CD14-positive monocyte (primary cell): Measurements from ENCODE around the gene TMEM221. TPM values are rescaled to one million over a fixed set of nuclear protein-coding genes. Genes with fewer than 3 reads are reported as not detected.

Source experiments
- DNase-seq, 3 donors: peaks; one replicate each; pipeline ENCODE4 v3.0.0-alpha.2; 2011 to 2022
- H2AFZ ChIP-seq: 2 replicates; pipeline ENCODE4 v1.6.0; 2012; ENCODE audit warnings: mild to moderate bottlenecking, low read depth, low read length, inconsistent platforms; ENCODE audit not compliant: insufficient read depth, poor library complexity, severe bottlenecking
- H3K27ac ChIP-seq, 2 donors: 1 replicate in 1 of 2; 2 replicates in 1 of 2; pipeline ENCODE4 v1.5.1; 2012 to 2013; ENCODE audit warnings: low read length in 2 of 2, control low read depth in 1 of 2, inconsistent platforms in 1 of 2, low read depth in 1 of 2, mild to moderate bottlenecking in 1 of 2
- H3K27me3 ChIP-seq, 2 donors: one replicate each; pipeline versions ENCODE4 v1.6.0 to v1.6.1; 2011 to 2013; ENCODE audit warnings: low read length in 2 of 2; ENCODE audit not compliant: control insufficient read depth in 2 of 2, insufficient read depth in 2 of 2
- H3K36me3 ChIP-seq, 2 donors: replicated peaks in 1 of 2; 1 replicate in 1 of 2; 2 replicates in 1 of 2; pipeline versions ENCODE4 v1.5.1 to v1.6.1; 2012 to 2013; ENCODE audit warnings: low read length in 2 of 2, control low read depth in 1 of 2, inconsistent platforms in 1 of 2, mild to moderate bottlenecking in 1 of 2; ENCODE audit not compliant: insufficient read depth in 2 of 2, control insufficient read depth in 1 of 2
- H3K4me1 ChIP-seq, 2 donors: 1 replicate in 1 of 2; 2 replicates in 1 of 2; pipeline versions ENCODE4 v1.5.1 to v1.6.1; 2012 to 2013; ENCODE audit warnings: low read length in 2 of 2, control low read depth in 1 of 2, inconsistent platforms in 1 of 2, mild to moderate bottlenecking in 1 of 2, moderate library complexity in 1 of 2; ENCODE audit not compliant: insufficient read depth in 2 of 2, control insufficient read depth in 1 of 2
- H3K4me2 ChIP-seq: replicated peaks from 2 replicates; pipeline ENCODE3; 2012; ENCODE audit warnings: low read length, moderate library complexity, mild to moderate bottlenecking; ENCODE audit not compliant: poor library complexity, severe bottlenecking; ENCODE audit errors: extremely low read depth
- H3K4me3 ChIP-seq, 3 experiments: fragments of 200-600 bp in 1 of 3; sonication (generic) in 1 of 3; replicated peaks in 1 of 3; 1 replicate in 2 of 3; 2 replicates in 1 of 3; pipeline ENCODE4 v1.5.1; 2011 to 2013; ENCODE audit warnings: low read length in 3 of 3, mild to moderate bottlenecking in 3 of 3, control low read depth in 2 of 3, low read depth in 2 of 3, inconsistent platforms in 1 of 3, moderate library complexity in 1 of 3
- H3K79me2 ChIP-seq: 2 replicates; pipeline ENCODE4 v1.6.0; 2012; ENCODE audit warnings: mild to moderate bottlenecking, control low read depth, inconsistent platforms, low read length, moderate library complexity; ENCODE audit not compliant: insufficient read depth
- H3K9ac ChIP-seq: 2 replicates; pipeline ENCODE4 v1.6.0; 2017; ENCODE audit warnings: low read length, mild to moderate bottlenecking; ENCODE audit not compliant: insufficient read depth, poor library complexity, severe bottlenecking
- H3K9me3 ChIP-seq, 2 donors: replicated peaks in 1 of 2; 1 replicate in 1 of 2; 2 replicates in 1 of 2; pipeline versions ENCODE4 v1.5.1 to v1.6.1; 2012 to 2013; ENCODE audit warnings: low read length in 2 of 2, control low read depth in 1 of 2; ENCODE audit not compliant: control insufficient read depth in 1 of 2, insufficient read depth in 1 of 2
- H4K20me1 ChIP-seq: 2 replicates; pipeline ENCODE4 v1.6.0; 2012; ENCODE audit warnings: mild to moderate bottlenecking, low read length, control low read depth, moderate library complexity; ENCODE audit not compliant: insufficient read depth
- H3K27ac Mint-ChIP-seq, 7 donors: one replicate each; pipeline ENCODE4 v1.8.0; 2020; ENCODE audit warnings: mild to moderate bottlenecking in 7 of 7, mixed read lengths in 7 of 7, moderate library complexity in 6 of 7, inconsistent platforms in 2 of 7
- H3K27me3 Mint-ChIP-seq, 3 donors: one replicate each; pipeline ENCODE4 v1.8.0; 2021 to 2022; ENCODE audit warnings: low read depth in 3 of 3, mild to moderate bottlenecking in 3 of 3, mixed read lengths in 3 of 3, moderate library complexity in 3 of 3, inconsistent platforms in 1 of 3
- H3K36me3 Mint-ChIP-seq, 2 donors: one replicate each; pipeline ENCODE4 v1.8.0; 2020; ENCODE audit warnings: mixed read lengths in 2 of 2, inconsistent platforms in 1 of 2, mild to moderate bottlenecking in 1 of 2
- H3K4me1 Mint-ChIP-seq: one replicate; pipeline ENCODE4 v1.8.0; 2020; ENCODE audit warnings: mild to moderate bottlenecking, mixed read lengths
- H3K4me3 Mint-ChIP-seq, 2 donors: one replicate each; pipeline ENCODE4 v1.8.0; 2020; ENCODE audit warnings: mild to moderate bottlenecking in 2 of 2, mixed read lengths in 2 of 2, moderate library complexity in 1 of 2
- H3K9me3 Mint-ChIP-seq, 7 donors: one replicate each; pipeline ENCODE4 v1.8.0; 2020 to 2022; ENCODE audit warnings: mixed read lengths in 7 of 7, mild to moderate bottlenecking in 6 of 7, moderate library complexity in 6 of 7, inconsistent platforms in 2 of 7
- CTCF ChIP-seq: fragments of 200-600 bp; IDR thresholded peaks from one replicate; pipeline ENCODE4 v1.8.0; 2022; ENCODE audit warnings: antibody characterized with exemption, mild to moderate bottlenecking
- WGBS: methylation state at CpG from one replicate; pipeline ENCODE4 v1.1.5; 2013; ENCODE audit warnings: missing lambda C conversion rate; ENCODE audit not compliant: insufficient coverage; 5-methylcytosine and 5-hydroxymethylcytosine counted together
- intact Hi-C, 2 donors: fragments of 100-400 bp; cut with micrococcal nuclease; formaldehyde crosslinking; loops; one replicate each; pipeline versions ENCODE4 v1.15.0 to v1.15.1; 2023
- polyA plus RNA-seq, 3 donors: library from polyadenylated mRNA; depleted of rRNA in 1 of 3; unstranded in 2 of 3; stranded (reverse) in 1 of 3; fragments of 300-500 nt in 2 of 3; fragments of >200 nt in 1 of 3; fragmentation: Illumina TruSeq in 2 of 3; gene quantifications; 1 replicate in 2 of 3; 2 replicates in 1 of 3; pipeline ENCODE4 v1.2.3, GENCODE V29; 2012 to 2021

TMEM221 gene
- polyA plus RNA-seq, 3 donors, result not detected

- H3K9ac ChIP-seq, result no peak overlapping the region
- intact Hi-C loops, result loop anchor here in 1 of 2 donors (5.0 kb wide), 1 partner anchor 68 kb away; no protein-coding TSS in a partner anchor
- H3K27ac Mint-ChIP-seq, result no peak overlapping the region
- peaks cover 17% of the 10 kb centered on the region for H3K4me1 Mint-ChIP-seq
- H3K4me2 ChIP-seq, result no peak overlapping the region
- no peaks in the 10 kb centered on the region for H3K9me3 ChIP-seq
- H3K79me2 ChIP-seq, result peaks cover 17% of the 10 kb centered on the region
- peaks cover 27 to 46% of the 10 kb centered on the region in 2 donors for H3K36me3 ChIP-seq
- no peak overlapping the region for H3K4me3 Mint-ChIP-seq
- H3K36me3 Mint-ChIP-seq, result peaks cover 29 to 61% of the 10 kb centered on the region in 2 donors
- TF ChIP-seq CTCF, result no peak
- no peaks in the 10 kb centered on the region for H3K27me3 ChIP-seq
- H2AFZ ChIP-seq, result no peak overlapping the region
- 35% methylated on average over 7 of the region's 8 CpGs for WGBS
- peaks cover 0 to 1% (median 0%) of the 10 kb centered on the region in 3 donors for H3K27me3 Mint-ChIP-seq
- H3K4me1 ChIP-seq, result peaks cover 19 to 24% of the 10 kb centered on the region in 2 donors
- peaks cover 0 to 3% (median 0%) of the 10 kb centered on the region in 7 donors for H3K9me3 Mint-ChIP-seq
- no peak overlapping the region for H3K27ac ChIP-seq
- no peak for DNase-seq
- peaks cover 21% of the 10 kb centered on the region for H4K20me1 ChIP-seq
- no peak overlapping the region for H3K4me3 ChIP-seq
Measured at GRCh38 chr19:17398902-17399527, 49.5 kb downstream of the TMEM221 start.

- no peak overlapping the region for H3K9ac ChIP-seq
- no peaks in the 10 kb centered on the region for H4K20me1 ChIP-seq
- WGBS, result 14% methylated on average over 16 of the region's 19 CpGs
- H3K27ac Mint-ChIP-seq, result peak overlapping the region in 2 of 7 donors; percentile 71 to 78
- no peak overlapping the region for H2AFZ ChIP-seq
- H3K4me3 ChIP-seq, result peak overlapping the region in 1 of 3 experiments; percentile 20
- H3K9me3 ChIP-seq, result peaks cover 0 to 2% of the 10 kb centered on the region in 2 donors
- TF ChIP-seq CTCF, result peak; percentile 83
- H3K27me3 Mint-ChIP-seq, result peaks cover 10 to 12% (median 10%) of the 10 kb centered on the region in 3 donors
- H3K36me3 ChIP-seq, result peaks cover 14 to 22% of the 10 kb centered on the region in 2 donors
- no peak overlapping the region for H3K4me3 Mint-ChIP-seq
- peak; percentile 44 to 63 (median 48) for DNase-seq
- H3K27me3 ChIP-seq, result peaks cover 3 to 8% of the 10 kb centered on the region in 2 donors
- peaks cover 11 to 30% of the 10 kb centered on the region in 2 donors for H3K36me3 Mint-ChIP-seq
- intact Hi-C loops, result loop anchor here in 1 of 2 donors (5.0 kb wide), 1 partner anchor 72 kb away; no protein-coding TSS in a partner anchor
- H3K4me1 Mint-ChIP-seq, result peaks cover 30% of the 10 kb centered on the region
- peaks cover 31 to 38% of the 10 kb centered on the region in 2 donors for H3K4me1 ChIP-seq
- H3K9me3 Mint-ChIP-seq, result peaks cover 0 to 8% (median 2%) of the 10 kb centered on the region in 7 donors
- H3K4me2 ChIP-seq, result peak overlapping the region; percentile 33
- H3K79me2 ChIP-seq, result no peaks in the 10 kb centered on the region
- no peak overlapping the region for H3K27ac ChIP-seq
Measured at GRCh38 chr19:17394891-17395415, 53.5 kb downstream of the TMEM221 start.
